Thyroid gland (tissue), 4 donors: ENCODE measurements around the gene SMARCAL1.

ENCODE experiments used
- CTCF ChIP-seq, 6 experiments: fragments of 200-600 bp in 3 of 6; fragments of 450-650 bp in 3 of 6; sonication (generic) in 3 of 6; IDR thresholded peaks; one replicate each; pipeline ENCODE4 v1.5.1; 2016 to 2019; ENCODE audit warnings: antibody characterized with exemption in 6 of 6, mild to moderate bottlenecking in 2 of 6, inconsistent platforms in 1 of 6, moderate library complexity in 1 of 6
- POLR2A ChIP-seq, 2 donors: fragments of 450-650 bp; IDR thresholded peaks; one replicate each; pipeline ENCODE4 v1.6.1; 2017; ENCODE audit warnings: antibody characterized with exemption in 2 of 2, mild to moderate bottlenecking in 2 of 2, moderate library complexity in 1 of 2

- TF ChIP-seq CTCF (IDR thresholded peaks at IDR 0.05) (no peak), POLR2A (IDR thresholded peaks at IDR 0.05) (no peak)
These were observed 95.9 kb downstream of the SMARCAL1 start for GRCh38 chr2:216508229-216508628.
